Activated naive CD8-positive, alpha-beta T cell treated with anti-CD3 and anti-CD28 coated beads for 36 hours (primary cell): ENCODE results near the gene CCDC171. TPM values are rescaled to one million over a fixed set of nuclear protein-coding genes. Genes with fewer than 3 reads are reported as not detected.

ENCODE experiments used
- DNase-seq: peaks from one replicate; pipeline ENCODE4 v3.0.0; 2021
- H3K27ac Mint-ChIP-seq: one replicate; pipeline ENCODE4 v1.8.0; 2022; ENCODE audit warnings: mild to moderate bottlenecking, moderate library complexity, mixed read lengths
- H3K27me3 Mint-ChIP-seq: one replicate; pipeline ENCODE4 v1.8.0; 2022; ENCODE audit warnings: mild to moderate bottlenecking, mixed read lengths
- H3K36me3 Mint-ChIP-seq: one replicate; pipeline ENCODE4 v1.8.0; 2021; ENCODE audit warnings: mild to moderate bottlenecking, mixed read lengths
- H3K4me1 Mint-ChIP-seq: one replicate; pipeline ENCODE4 v1.8.0; 2021; ENCODE audit warnings: mixed read lengths
- H3K4me3 Mint-ChIP-seq: one replicate; pipeline ENCODE4 v1.8.0; 2022; ENCODE audit warnings: mild to moderate bottlenecking, moderate library complexity, mixed read lengths
- H3K9me3 Mint-ChIP-seq: one replicate; pipeline ENCODE4 v1.8.0; 2022; ENCODE audit warnings: mixed read lengths
- total RNA-seq, 2 experiments: library from RNA; stranded (reverse); gene quantifications; one replicate each; pipeline ENCODE4 v1.2.3, GENCODE V29; 2021

The CCDC171 gene
- total RNA-seq, 2 experiments from 2014 or later, result 1.9 to 2.4 TPM

DNA sequence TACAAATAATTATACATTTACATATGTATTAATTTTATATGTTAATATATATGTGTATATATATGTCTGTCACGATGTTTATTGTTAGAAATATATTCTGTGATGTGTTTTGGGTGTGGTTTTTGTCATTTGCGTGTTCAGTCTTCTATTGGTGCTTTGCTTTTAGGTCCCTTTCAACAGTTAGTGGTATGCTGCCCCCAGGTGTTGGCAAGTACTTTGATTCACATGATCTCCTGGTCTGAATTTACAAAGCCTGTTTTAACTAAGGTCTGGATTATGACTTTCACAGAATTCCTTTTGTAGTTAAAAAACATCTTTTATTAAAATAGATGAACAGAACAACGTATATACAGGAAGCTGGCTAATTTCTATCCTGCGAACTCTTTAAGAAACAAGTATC lies 271.5 kb downstream of the CCDC171 start:
- Mint-ChIP-seq H3K27me3 (no peaks in the 10 kb centered on the region), H3K36me3 (no peaks in the 10 kb centered on the region), H3K4me1 (no peaks in the 10 kb centered on the region), H3K27ac (no peak overlapping the region), H3K9me3 (no peaks in the 10 kb centered on the region), H3K4me3 (no peak overlapping the region)
- DNase-seq, result no peak

DNA sequence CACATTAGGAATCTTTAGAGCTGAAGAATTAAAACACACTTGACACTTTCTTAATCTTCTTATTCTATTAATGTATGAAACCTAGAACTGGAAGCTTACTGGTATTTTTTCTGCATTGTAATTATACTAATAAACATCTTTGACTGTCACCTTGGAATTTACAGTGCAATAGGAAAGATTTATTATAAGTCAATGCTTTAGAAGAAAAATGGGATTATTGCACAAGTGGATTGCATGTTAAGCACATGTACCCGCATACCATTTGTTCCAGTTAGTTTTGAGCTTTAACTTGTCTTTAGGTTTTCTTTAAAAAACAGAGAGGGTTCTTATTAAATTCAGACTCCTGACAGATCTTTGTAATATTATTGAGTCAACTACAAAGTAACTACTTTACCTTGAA lies 278.5 kb downstream of the CCDC171 start:
- Mint-ChIP-seq H3K4me3 (no peak overlapping the region), H3K4me1 (no peaks in the 10 kb centered on the region), H3K27ac (no peak overlapping the region), H3K9me3 (no peaks in the 10 kb centered on the region), H3K27me3 (no peaks in the 10 kb centered on the region), H3K36me3 (no peaks in the 10 kb centered on the region)
- no peak for DNase-seq

DNA sequence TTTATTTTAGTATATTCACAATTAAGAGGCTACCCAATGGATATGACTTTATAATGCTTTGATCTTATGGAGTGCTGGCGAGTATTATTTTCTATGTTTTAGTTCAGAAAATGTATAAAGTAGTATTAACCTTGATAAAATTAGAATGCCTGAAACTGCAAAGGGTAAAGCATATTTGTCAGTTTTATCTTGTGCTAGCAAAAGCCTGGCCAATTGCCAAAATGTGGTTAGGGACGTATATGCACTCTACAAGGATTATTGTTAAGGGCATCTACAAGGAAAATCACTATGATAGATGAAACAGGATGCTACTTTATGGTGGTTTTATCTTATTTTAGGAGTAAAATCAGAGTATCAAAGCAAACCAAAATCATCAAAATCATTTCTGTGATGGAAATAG lies 281.7 kb downstream of the CCDC171 start:
- Mint-ChIP-seq H3K4me3 (no peak overlapping the region), H3K27me3 (no peaks in the 10 kb centered on the region), H3K4me1 (no peaks in the 10 kb centered on the region), H3K27ac (no peak overlapping the region), H3K9me3 (no peaks in the 10 kb centered on the region), H3K36me3 (no peaks in the 10 kb centered on the region)
- no peak for DNase-seq

DNA sequence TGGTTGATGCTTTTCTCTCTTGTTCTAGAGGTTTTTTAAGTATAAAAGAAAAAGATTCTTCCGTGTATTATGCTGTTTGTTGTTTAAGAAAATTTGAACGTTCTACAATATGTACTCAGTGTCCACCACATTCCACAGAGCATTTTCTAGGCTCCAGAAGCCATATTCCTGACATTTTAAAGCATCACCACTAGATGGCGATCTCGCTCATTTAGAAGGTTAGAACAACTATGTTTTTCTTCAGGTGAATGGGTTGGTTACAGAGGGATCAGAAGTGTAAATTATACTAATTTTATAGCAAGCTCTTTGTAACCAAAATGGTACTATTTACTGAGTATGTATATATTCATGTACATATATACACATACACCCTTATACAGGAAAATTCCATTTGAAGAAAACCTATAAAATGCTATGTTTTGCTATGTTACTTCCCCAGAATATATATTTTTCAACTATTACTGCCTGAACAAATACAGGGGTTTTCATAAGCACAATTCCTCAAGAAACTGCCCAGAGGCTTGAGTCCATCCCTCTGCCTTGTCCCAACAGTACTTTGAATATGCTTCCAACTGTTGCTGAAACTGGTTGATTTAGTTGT lies 284.3 kb downstream of the CCDC171 start:
- DNase-seq, result no peak
- Mint-ChIP-seq H3K36me3 (no peaks in the 10 kb centered on the region), H3K9me3 (no peaks in the 10 kb centered on the region), H3K4me3 (no peak overlapping the region), H3K4me1 (no peaks in the 10 kb centered on the region), H3K27ac (no peak overlapping the region), H3K27me3 (no peaks in the 10 kb centered on the region)

DNA sequence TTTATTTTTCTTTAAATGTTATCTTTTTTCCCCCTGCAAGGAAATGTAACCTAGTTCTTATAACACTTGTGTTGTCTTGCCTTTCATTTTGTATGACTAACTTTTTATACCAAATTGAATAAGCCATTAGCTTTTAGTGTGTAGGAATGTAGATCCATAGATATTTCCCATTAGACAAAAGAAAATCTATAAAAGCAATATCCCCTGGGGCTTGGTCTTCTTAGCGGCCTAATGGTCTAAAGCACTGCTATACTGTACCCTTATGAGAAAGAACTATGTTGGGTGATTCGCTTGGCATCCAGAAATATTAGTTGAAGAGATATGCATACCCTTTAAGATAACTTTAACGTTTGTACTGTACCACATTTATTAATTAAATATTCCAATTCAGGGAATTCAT lies 289.2 kb downstream of the CCDC171 start:
- Mint-ChIP-seq H3K27me3 (no peaks in the 10 kb centered on the region), H3K4me3 (no peak overlapping the region), H3K9me3 (no peaks in the 10 kb centered on the region), H3K4me1 (peaks cover 2% of the 10 kb centered on the region), H3K27ac (no peak overlapping the region), H3K36me3 (no peaks in the 10 kb centered on the region)
- DNase-seq, result no peak

DNA sequence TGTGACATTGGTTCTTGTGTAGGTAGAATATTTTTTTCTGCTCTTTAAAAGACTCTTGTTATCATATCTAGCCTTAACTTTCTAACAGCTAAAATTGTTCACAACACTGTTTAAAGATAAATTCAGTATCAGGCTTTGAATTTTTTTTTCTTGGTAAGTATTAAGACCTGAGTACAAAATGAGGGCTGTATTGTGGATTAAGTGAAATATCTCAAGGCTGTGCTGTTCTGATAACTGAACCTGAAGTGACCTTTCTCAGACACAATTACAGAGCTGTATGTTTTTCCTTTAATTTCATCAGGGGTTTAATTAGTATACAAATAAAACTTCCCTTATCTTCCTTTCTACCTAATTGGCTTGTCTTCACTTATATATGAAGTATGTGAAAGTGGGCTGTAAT lies 290.5 kb downstream of the CCDC171 start:
- H3K27ac Mint-ChIP-seq, result no peak overlapping the region
- peaks cover 2% of the 10 kb centered on the region for H3K4me1 Mint-ChIP-seq
- no peaks in the 10 kb centered on the region for H3K27me3 Mint-ChIP-seq
- H3K9me3 Mint-ChIP-seq, result no peaks in the 10 kb centered on the region
- no peak overlapping the region for H3K4me3 Mint-ChIP-seq
- DNase-seq, result no peak
- H3K36me3 Mint-ChIP-seq, result no peaks in the 10 kb centered on the region

DNA sequence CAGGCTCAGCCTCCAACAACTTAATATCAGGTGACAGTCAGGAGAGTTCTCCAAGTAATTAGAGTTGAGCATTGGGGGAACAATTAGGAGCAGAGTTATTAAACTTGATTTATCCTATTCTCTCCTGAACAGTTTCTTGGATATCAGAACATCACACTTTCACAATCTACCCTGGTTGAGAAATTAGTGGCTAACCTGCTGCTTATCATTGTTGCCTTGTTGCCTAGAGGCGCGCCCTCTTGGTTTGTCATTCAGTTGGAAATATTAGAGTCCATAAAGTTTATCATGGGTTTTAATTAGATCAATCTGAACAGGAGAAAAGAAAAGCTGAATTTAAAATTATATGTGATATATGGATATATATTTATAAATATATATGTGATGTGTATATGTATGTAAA lies 291.1 kb downstream of the CCDC171 start:
- H3K4me1 Mint-ChIP-seq, result peaks cover 2% of the 10 kb centered on the region
- H3K9me3 Mint-ChIP-seq, result no peaks in the 10 kb centered on the region
- H3K4me3 Mint-ChIP-seq, result no peak overlapping the region
- DNase-seq, result no peak
- H3K36me3 Mint-ChIP-seq, result no peaks in the 10 kb centered on the region
- H3K27ac Mint-ChIP-seq, result no peak overlapping the region
- H3K27me3 Mint-ChIP-seq, result no peaks in the 10 kb centered on the region

DNA sequence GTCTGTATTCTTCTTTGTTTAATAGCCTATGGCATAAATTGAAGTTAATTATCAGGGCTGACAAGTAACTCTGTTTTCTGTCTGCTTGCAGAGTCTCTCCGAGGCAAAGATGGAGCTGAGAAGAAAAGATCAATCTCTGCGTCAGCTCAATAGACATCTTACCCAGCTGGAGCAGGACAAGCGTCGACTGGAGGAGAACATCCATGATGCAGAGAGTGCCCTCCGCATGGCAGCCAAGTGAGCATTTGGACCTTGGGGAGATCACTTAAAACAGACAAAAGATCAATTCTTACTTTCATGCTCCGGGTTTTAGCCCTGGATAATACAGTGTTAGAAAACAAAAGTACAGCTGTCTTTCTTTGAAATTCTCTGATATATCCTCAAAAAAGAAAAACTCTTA lies 293.8 kb downstream of the CCDC171 start:
- H3K4me3 Mint-ChIP-seq, result no peak overlapping the region

DNA sequence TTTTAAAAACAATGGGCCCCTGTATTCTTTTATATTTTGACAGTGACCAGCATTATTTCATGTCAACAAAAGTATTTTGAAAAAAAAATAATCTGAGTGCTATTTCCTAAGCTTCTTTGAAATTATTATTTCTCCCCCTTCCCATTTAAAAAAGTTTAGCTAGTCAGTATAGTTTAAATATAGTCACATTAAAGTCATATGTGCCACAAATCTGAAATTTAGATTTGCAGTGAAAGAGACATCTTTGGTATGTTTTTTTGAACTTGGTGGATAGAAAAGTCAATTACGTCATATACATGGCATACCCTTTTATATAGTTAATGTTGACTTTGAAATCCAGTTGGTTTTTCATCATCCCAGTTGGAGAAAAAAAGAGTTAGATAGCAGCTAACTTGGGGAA lies 297.0 kb downstream of the CCDC171 start:
- H3K27me3 Mint-ChIP-seq, result no peaks in the 10 kb centered on the region
- DNase-seq, result no peak
- H3K4me1 Mint-ChIP-seq, result no peaks in the 10 kb centered on the region
- H3K27ac Mint-ChIP-seq, result no peak overlapping the region
- no peaks in the 10 kb centered on the region for H3K9me3 Mint-ChIP-seq
- no peak overlapping the region for H3K4me3 Mint-ChIP-seq
- no peaks in the 10 kb centered on the region for H3K36me3 Mint-ChIP-seq

More for the DNA sequence above, 293.8 kb downstream of the CCDC171 start:
- DNase-seq, result no peak
- H3K27me3 Mint-ChIP-seq, result no peaks in the 10 kb centered on the region
- H3K27ac Mint-ChIP-seq, result no peak overlapping the region
- peaks cover 2% of the 10 kb centered on the region for H3K4me1 Mint-ChIP-seq
- H3K9me3 Mint-ChIP-seq, result no peaks in the 10 kb centered on the region
- no peaks in the 10 kb centered on the region for H3K36me3 Mint-ChIP-seq

DNA sequence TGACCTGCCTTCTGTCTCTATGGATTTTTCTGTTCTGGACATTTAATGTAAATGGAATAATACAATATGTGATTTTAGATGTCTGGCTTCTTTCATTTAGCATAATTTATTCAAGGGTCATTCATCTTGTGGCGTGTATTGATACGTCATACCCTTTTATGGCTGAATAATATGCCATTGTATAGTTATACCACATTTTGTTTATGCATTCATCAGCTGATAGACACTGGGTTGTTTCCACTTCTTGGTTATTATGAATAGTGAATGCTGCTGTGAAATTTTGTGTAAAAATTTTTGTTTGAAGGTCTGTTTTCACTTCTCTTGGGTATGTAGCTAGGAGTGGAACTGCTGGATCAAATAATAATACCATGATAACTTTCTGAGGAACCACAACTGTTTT lies 298.9 kb downstream of the CCDC171 start:
- no peaks in the 10 kb centered on the region for H3K27me3 Mint-ChIP-seq
- no peak for DNase-seq
- no peaks in the 10 kb centered on the region for H3K36me3 Mint-ChIP-seq
- H3K4me3 Mint-ChIP-seq, result no peak overlapping the region
- no peaks in the 10 kb centered on the region for H3K4me1 Mint-ChIP-seq
- H3K9me3 Mint-ChIP-seq, result no peaks in the 10 kb centered on the region
- H3K27ac Mint-ChIP-seq, result no peak overlapping the region

DNA sequence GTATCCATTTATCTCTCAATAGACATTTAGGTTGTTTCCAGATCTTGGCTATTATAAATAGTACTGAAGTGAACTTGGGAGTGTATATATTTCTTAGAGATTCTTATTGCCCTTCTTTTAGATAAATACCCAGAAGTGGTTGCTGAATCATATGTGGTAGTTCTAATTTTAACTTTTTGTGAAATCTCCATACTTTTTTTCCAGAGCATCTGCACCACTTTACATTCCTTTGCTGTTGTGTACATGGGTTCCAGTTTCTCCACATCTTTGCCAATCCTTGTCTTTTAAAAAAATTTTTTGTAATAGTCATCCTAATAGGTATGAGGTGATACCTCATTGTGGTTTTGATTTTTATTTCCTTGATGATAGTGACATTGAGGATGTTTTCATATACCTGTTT lies 303.7 kb downstream of the CCDC171 start:
- Mint-ChIP-seq H3K36me3 (no peaks in the 10 kb centered on the region), H3K9me3 (no peaks in the 10 kb centered on the region), H3K4me3 (no peak overlapping the region), H3K27me3 (no peaks in the 10 kb centered on the region), H3K4me1 (no peaks in the 10 kb centered on the region), H3K27ac (no peak overlapping the region)
- DNase-seq, result no peak

DNA sequence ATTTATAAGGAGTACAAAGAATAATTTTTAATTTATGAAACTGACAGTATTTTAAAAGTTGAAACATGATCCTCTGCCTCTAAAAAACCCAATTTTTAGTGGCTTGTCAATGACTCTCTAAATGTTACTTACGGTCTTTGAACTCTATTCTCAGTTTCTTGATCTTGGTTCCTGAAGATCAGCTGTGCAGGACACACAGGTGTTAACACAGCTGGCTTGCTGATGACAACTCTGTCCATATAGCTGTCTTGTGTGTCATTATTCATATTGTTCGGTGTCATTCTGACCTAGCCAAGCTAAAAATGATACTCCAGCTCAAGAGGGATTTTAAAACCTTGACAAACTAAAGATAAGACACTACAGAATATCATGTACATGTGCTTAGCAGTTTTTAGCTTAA lies 314.5 kb downstream of the CCDC171 start:
- H3K4me1 Mint-ChIP-seq, result no peaks in the 10 kb centered on the region
- no peaks in the 10 kb centered on the region for H3K27me3 Mint-ChIP-seq
- no peak overlapping the region for H3K27ac Mint-ChIP-seq
- H3K36me3 Mint-ChIP-seq, result no peaks in the 10 kb centered on the region
- DNase-seq, result no peak
- H3K4me3 Mint-ChIP-seq, result no peak overlapping the region
- peaks cover under 1% of the 10 kb centered on the region for H3K9me3 Mint-ChIP-seq

DNA sequence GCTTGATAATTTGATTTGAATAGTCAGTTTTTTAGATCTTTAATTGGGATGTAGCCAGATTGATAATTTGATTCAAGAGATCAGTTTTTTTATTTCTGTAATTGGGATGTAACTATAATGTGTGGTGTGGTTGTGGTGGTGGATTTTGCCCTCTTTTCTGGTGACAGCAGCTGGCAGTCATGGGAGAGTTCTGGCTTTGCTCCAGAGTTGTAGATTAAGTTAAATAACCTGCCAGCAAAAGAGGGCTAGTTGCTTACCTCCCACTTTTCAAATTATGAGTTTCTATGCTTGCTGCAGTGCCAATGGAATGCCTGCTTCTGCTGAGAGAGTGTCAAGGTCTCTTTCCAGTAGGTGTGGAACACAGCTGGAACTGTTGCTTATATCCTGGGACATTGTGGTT lies 315.1 kb downstream of the CCDC171 start:
- Mint-ChIP-seq H3K4me3 (no peak overlapping the region), H3K27ac (no peak overlapping the region), H3K36me3 (no peaks in the 10 kb centered on the region), H3K4me1 (no peaks in the 10 kb centered on the region), H3K27me3 (no peaks in the 10 kb centered on the region), H3K9me3 (no peaks in the 10 kb centered on the region)
- no peak for DNase-seq

DNA sequence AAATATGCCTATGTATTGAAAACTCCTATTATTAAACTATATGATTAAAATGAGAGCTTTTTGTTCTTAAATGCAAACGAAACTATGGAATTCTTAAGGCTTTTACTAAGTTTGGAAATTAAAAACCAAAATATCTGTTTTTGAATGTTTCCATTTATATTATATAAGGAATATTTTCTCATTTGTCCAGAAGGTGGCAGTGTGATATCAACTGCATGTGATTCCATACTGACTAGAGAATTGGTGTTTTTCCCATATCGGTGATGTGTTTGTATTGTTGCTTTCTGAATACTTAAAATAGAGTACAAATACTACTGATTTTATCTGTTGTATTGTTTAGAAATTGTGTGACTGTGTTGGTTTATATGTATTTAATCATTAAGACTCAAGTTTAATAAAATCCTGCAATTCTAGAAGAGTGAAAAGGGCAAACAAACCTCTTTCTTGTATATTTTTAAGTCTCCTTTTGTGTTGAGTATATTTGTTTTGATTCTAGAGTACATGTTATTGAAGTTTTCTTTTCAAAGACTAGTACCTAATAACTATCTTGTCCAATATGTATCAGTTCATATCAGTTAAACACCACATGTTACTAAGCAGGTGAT lies 320.8 kb downstream of the CCDC171 start:
- H3K27me3 Mint-ChIP-seq, result no peaks in the 10 kb centered on the region
- no peak overlapping the region for H3K4me3 Mint-ChIP-seq
- H3K9me3 Mint-ChIP-seq, result no peaks in the 10 kb centered on the region
- no peaks in the 10 kb centered on the region for H3K36me3 Mint-ChIP-seq
- no peak for DNase-seq
- no peaks in the 10 kb centered on the region for H3K4me1 Mint-ChIP-seq
- H3K27ac Mint-ChIP-seq, result no peak overlapping the region

DNA sequence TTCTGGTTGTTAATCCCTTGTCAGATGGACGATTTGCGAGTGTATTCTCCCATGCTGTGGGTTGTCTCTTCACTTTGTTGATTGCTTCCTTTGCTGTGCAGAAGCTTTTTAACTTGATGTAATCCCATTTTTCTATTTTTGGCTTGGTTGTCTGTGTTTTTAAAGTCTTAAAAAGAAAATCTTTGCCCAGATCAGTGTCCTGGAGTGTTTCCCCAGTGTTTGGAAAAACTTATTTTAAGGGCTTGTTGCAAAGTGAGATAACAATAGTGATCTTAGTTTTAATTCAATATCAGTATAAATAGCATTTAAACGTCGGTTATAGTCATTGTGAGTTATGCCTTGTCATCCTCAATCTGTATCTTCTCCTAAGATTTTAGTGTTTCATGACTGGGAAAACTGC lies 329.5 kb downstream of the CCDC171 start:
- Mint-ChIP-seq H3K27ac (no peak overlapping the region), H3K4me1 (no peaks in the 10 kb centered on the region), H3K36me3 (peaks cover 1% of the 10 kb centered on the region), H3K9me3 (no peaks in the 10 kb centered on the region), H3K27me3 (no peaks in the 10 kb centered on the region), H3K4me3 (no peak overlapping the region)
- no peak for DNase-seq

DNA sequence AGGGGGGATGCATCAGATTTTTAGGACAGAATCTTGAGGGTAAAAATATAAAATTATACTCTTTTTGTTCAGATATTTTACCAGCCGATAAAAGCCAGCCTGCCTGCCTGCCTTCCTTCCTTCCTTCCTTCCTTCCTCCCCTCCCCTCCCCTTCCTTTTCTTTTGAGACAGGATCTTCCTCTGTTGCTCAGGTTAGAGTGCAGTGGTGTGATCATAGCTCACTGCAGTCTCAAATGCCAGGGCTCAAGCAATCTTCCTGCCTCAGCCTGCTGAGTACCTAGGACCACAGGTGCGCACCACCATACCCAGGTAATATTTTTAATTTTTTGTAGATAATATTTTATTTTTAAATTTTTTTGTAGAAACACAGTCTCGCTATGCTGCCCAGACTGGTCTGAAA lies 330.0 kb downstream of the CCDC171 start:
- DNase-seq, result no peak
- Mint-ChIP-seq H3K27ac (no peak overlapping the region), H3K36me3 (peaks cover 1% of the 10 kb centered on the region), H3K4me3 (no peak overlapping the region), H3K9me3 (no peaks in the 10 kb centered on the region), H3K4me1 (no peaks in the 10 kb centered on the region), H3K27me3 (no peaks in the 10 kb centered on the region)
